HepG2 (cell line): ENCODE data around the gene LCK. TPM values are rescaled to one million over a fixed set of nuclear protein-coding genes. Genes with fewer than 3 reads are reported as not detected.

ENCODE experiments used
- DNMT1 ChIP-seq: sonication (generic); formaldehyde crosslinking; IDR thresholded peaks from 2 replicates; pipeline ENCODE4 v1.5.1; 2020; ENCODE audit warnings: mild to moderate bottlenecking, missing genetic modification reagents
- E2F5 ChIP-seq: sonication (generic); formaldehyde crosslinking; conservative IDR thresholded peaks from 2 replicates; pipeline ENCODE4 v1.4.0; 2020; ENCODE audit warnings: missing genetic modification reagents
- ELF1 ChIP-seq: sonication (generic); formaldehyde crosslinking; IDR thresholded peaks from 2 replicates; pipeline ENCODE4 v1.4.0; 2020; ENCODE audit warnings: missing genetic modification reagents
- HOMEZ ChIP-seq: IDR thresholded peaks from 2 replicates; pipeline ENCODE4 v1.6.1; 2016; ENCODE audit warnings: low read depth
- HOXA9 ChIP-seq: sonication (generic); formaldehyde crosslinking; IDR thresholded peaks from 2 replicates; pipeline ENCODE4 v1.8.1; 2022; ENCODE audit warnings: missing genetic modification reagents, mild to moderate bottlenecking, moderate library complexity, borderline replicate concordance
- JUND ChIP-seq: sonication (generic); formaldehyde crosslinking; IDR thresholded peaks from 2 replicates; pipeline ENCODE4 v1.8.0; 2022; ENCODE audit warnings: mild to moderate bottlenecking, missing genetic modification reagents
- TEAD2 ChIP-seq: sonication (generic); formaldehyde crosslinking; IDR thresholded peaks from 2 replicates; pipeline ENCODE4 v1.9.0; 2021; ENCODE audit warnings: missing genetic modification reagents
- ZBTB43 ChIP-seq: sonication (generic); formaldehyde crosslinking; conservative IDR thresholded peaks from 2 replicates; pipeline ENCODE4 v1.4.0; 2020; ENCODE audit warnings: missing genetic modification reagents
- ZKSCAN5 ChIP-seq: sonication (generic); formaldehyde crosslinking; IDR thresholded peaks from 2 replicates; pipeline ENCODE4 v1.5.1; 2020; ENCODE audit warnings: mild to moderate bottlenecking, missing genetic modification reagents
- ZNF12 ChIP-seq: sonication (generic); formaldehyde crosslinking; IDR thresholded peaks from 2 replicates; pipeline ENCODE4 v1.5.0; 2020; ENCODE audit warnings: missing genetic modification reagents
- ZNF205 ChIP-seq: IDR thresholded peaks from 2 replicates; pipeline ENCODE4 v1.6.1; 2018; ENCODE audit warnings: missing biosample characterization, missing genetic modification reagents
- ZNF256 ChIP-seq: sonication (generic); formaldehyde crosslinking; conservative IDR thresholded peaks from 2 replicates; pipeline ENCODE4 v1.4.0; 2020; ENCODE audit warnings: missing genetic modification reagents
- ZNF281 ChIP-seq: sonication (generic); formaldehyde crosslinking; IDR thresholded peaks from 2 replicates; pipeline ENCODE4 v1.4.0; 2020; ENCODE audit warnings: missing genetic modification reagents, borderline replicate concordance
- ZNF644 ChIP-seq: IDR thresholded peaks from 2 replicates; pipeline ENCODE4 v1.6.1; 2016; ENCODE audit warnings: low read depth
- ZSCAN31 ChIP-seq: sonication (generic); formaldehyde crosslinking; IDR thresholded peaks from 2 replicates; pipeline ENCODE4 v1.5.0; 2020; ENCODE audit warnings: low read depth, mild to moderate bottlenecking, missing genetic modification reagents
- polyA plus RNA-seq, 8 experiments: library from polyadenylated mRNA; depleted of rRNA in 3 of 8; stranded (reverse) in 7 of 8; unstranded in 1 of 8; fragments of >200 nt; fragmentation: Illumina TruSeq in 4 of 8; extraction: Trizol in 4 of 8; gene quantifications; 2 replicates each; pipeline versions ENCODE4 v1.2.1 to v1.2.3, GENCODE V29; 2011 to 2016; ENCODE audit warnings: low read depth in 4 of 8, missing spikeins in 1 of 8, mixed read lengths in 1 of 8; ENCODE audit not compliant: insufficient read depth in 1 of 8
- total RNA-seq, 5 experiments: library from RNA; depleted of rRNA; stranded (reverse); fragments of >200 nt; fragmentation: Illumina TruSeq; extraction: Trizol; gene quantifications; 2 replicates each; pipeline ENCODE4 v1.2.3, GENCODE V29; 2016; ENCODE audit warnings: low read depth in 1 of 5
- TF ChIP-seq, protein P1 (sequence below): sonication (generic); formaldehyde crosslinking; IDR thresholded peaks from 2 replicates; pipeline ENCODE4 v1.4.0; 2020; ENCODE audit warnings: missing genetic modification reagents
- TF ChIP-seq, protein P2 (sequence below): sonication (generic); formaldehyde crosslinking; IDR thresholded peaks from 2 replicates; pipeline ENCODE4; 2020; ENCODE audit warnings: missing genetic modification reagents, mild to moderate bottlenecking, borderline replicate concordance

LCK gene
- total and polyA plus RNA-seq, 2 of the 13 experiments (the other 11 are each of a cell fraction or from before 2014, with no cell fraction given): 0.93 to 1.8 TPM

DNA sequence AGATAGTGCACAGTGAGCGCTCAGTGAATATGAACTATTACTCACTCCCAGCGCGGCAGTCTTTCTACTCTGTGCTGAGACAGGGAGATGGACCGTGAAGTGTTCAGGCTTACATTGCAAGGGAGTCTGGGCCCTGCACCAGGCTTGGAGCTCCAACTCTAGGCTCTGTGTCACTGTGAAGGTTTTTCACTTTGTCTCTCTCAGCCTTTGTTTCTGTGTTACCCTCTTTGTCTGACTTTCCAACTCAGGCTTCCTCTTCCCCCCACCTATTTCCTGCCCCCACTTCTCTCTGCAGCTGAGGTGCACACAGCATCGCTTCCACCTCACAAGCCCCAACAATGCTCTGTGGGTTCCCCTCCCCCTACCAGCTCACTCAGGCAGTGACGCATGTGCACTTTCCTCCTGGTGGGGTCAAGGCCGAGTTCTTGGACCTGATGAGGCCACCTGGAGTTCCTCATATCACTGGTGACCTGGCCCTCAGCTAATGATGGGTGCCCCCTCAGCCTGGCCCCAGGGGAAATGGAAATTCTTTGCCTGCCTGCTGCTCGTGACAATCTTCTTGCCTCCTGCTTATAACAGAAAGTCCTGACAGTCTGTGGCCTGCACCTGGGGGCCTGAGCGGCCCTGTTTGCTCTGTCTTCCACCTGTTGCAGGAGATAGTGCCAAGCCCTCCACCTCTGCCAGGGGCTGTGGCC is 1.1 kb upstream of the LCK start (continued):
- no peak for TF ChIP-seq HOMEZ
- TF ChIP-seq ZNF12: no peak
- TF ChIP-seq ZBTB43: peak; percentile 83; the same call in 1 of the 2 replicates
- no peak for TF ChIP-seq TEAD2 (CRISPR knock-in tag)
- peak; percentile 85 for TF ChIP-seq JUND (CRISPR knock-in tag)
- peak; percentile 99 for TF ChIP-seq ZNF281 (CRISPR knock-in tag)
- TF ChIP-seq ZNF644: peak; percentile 34; the same call in 1 of the 2 replicates
- peak; percentile 52 for TF ChIP-seq ELF1 (CRISPR knock-in tag)
- TF ChIP-seq E2F5 (CRISPR knock-in tag): no peak
- no peak for TF ChIP-seq ZSCAN31 (CRISPR knock-in tag)
- TF ChIP-seq, protein P1, sequence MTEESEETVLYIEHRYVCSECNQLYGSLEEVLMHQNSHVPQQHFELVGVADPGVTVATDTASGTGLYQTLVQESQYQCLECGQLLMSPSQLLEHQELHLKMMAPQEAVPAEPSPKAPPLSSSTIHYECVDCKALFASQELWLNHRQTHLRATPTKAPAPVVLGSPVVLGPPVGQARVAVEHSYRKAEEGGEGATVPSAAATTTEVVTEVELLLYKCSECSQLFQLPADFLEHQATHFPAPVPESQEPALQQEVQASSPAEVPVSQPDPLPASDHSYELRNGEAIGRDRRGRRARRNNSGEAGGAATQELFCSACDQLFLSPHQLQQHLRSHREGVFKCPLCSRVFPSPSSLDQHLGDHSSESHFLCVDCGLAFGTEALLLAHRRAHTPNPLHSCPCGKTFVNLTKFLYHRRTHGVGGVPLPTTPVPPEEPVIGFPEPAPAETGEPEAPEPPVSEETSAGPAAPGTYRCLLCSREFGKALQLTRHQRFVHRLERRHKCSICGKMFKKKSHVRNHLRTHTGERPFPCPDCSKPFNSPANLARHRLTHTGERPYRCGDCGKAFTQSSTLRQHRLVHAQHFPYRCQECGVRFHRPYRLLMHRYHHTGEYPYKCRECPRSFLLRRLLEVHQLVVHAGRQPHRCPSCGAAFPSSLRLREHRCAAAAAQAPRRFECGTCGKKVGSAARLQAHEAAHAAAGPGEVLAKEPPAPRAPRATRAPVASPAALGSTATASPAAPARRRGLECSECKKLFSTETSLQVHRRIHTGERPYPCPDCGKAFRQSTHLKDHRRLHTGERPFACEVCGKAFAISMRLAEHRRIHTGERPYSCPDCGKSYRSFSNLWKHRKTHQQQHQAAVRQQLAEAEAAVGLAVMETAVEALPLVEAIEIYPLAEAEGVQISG: peak; percentile 77
- peak; percentile 76; the same call in 1 of the 2 replicates for TF ChIP-seq ZNF205 (CRISPR knock-in tag)
- TF ChIP-seq ZKSCAN5 (CRISPR knock-in tag): peak; percentile 62; the same call in 1 of the 2 replicates
- TF ChIP-seq ZNF256: no peak
- TF ChIP-seq DNMT1 (CRISPR knock-in tag): no peak; the same call in 1 of the 2 replicates
- TF ChIP-seq, protein P2, sequence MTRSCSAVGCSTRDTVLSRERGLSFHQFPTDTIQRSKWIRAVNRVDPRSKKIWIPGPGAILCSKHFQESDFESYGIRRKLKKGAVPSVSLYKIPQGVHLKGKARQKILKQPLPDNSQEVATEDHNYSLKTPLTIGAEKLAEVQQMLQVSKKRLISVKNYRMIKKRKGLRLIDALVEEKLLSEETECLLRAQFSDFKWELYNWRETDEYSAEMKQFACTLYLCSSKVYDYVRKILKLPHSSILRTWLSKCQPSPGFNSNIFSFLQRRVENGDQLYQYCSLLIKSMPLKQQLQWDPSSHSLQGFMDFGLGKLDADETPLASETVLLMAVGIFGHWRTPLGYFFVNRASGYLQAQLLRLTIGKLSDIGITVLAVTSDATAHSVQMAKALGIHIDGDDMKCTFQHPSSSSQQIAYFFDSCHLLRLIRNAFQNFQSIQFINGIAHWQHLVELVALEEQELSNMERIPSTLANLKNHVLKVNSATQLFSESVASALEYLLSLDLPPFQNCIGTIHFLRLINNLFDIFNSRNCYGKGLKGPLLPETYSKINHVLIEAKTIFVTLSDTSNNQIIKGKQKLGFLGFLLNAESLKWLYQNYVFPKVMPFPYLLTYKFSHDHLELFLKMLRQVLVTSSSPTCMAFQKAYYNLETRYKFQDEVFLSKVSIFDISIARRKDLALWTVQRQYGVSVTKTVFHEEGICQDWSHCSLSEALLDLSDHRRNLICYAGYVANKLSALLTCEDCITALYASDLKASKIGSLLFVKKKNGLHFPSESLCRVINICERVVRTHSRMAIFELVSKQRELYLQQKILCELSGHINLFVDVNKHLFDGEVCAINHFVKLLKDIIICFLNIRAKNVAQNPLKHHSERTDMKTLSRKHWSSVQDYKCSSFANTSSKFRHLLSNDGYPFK (CRISPR knock-in tag): no peak; the same call in 1 of the 2 replicates
- no peak for TF ChIP-seq HOXA9 (CRISPR knock-in tag)
